Lung (tissue), 12 donors: ENCODE measurements around the gene PLEKHG4B. TPM values are rescaled to one million over a fixed set of nuclear protein-coding genes. Genes with fewer than 3 reads are reported as not detected.
A peak's percentile ranks its signal among the peaks of the same experiment; 100 is the strongest.
"Not testable (repeated sequence)": the region's sequence is repeated elsewhere in the genome, so short reads cannot be mapped to it uniquely, and the experiment has no call there.

ENCODE experiments used
- ATAC-seq: fragments of 200-7000 bp; cut with Tn5 transposase; one replicate; pipeline ENCODE4 v1.9.1; 2020; ENCODE audit warnings: moderate number of reproducible peaks; ENCODE audit not compliant: insufficient read depth, low FRiP score
- DNase-seq, 3 donors: peaks; one replicate each; pipeline ENCODE4 v3.0.0-alpha.2; 2013 to 2017
- H3K27ac ChIP-seq, 2 donors: one replicate each; pipeline ENCODE4 v1.5.1; 2013; ENCODE audit warnings: mild to moderate bottlenecking in 2 of 2, moderate library complexity in 2 of 2, control low read depth in 1 of 2, inconsistent platforms in 1 of 2, low read depth in 1 of 2, low read length in 1 of 2
- H3K27me3 ChIP-seq, 3 donors: one replicate each; pipeline ENCODE4 v1.5.1; 2013; ENCODE audit warnings: low read length in 2 of 3; ENCODE audit not compliant: control insufficient read depth in 3 of 3, insufficient read depth in 3 of 3
- H3K36me3 ChIP-seq, 4 donors: one replicate each; pipeline ENCODE4 v1.5.1; 2013; ENCODE audit warnings: low read length in 4 of 4, mild to moderate bottlenecking in 1 of 4, moderate library complexity in 1 of 4; ENCODE audit not compliant: control insufficient read depth in 4 of 4, insufficient read depth in 4 of 4
- H3K4me1 ChIP-seq, 5 donors: one replicate each; pipeline ENCODE4 v1.5.1; 2013; ENCODE audit warnings: low read length in 5 of 5, mild to moderate bottlenecking in 2 of 5, moderate library complexity in 1 of 5; ENCODE audit not compliant: control insufficient read depth in 5 of 5, insufficient read depth in 5 of 5
- H3K4me3 ChIP-seq: one replicate; pipeline ENCODE4 v1.5.1; 2013; ENCODE audit warnings: mild to moderate bottlenecking, control low read depth, moderate library complexity
- H3K9ac ChIP-seq, 2 donors: one replicate each; pipeline ENCODE4 v1.5.1; 2013; ENCODE audit warnings: low read length in 2 of 2, control low read depth in 1 of 2; ENCODE audit not compliant: insufficient read depth in 1 of 2
- H3K9me3 ChIP-seq, 4 donors: one replicate each; pipeline ENCODE4 v1.5.1; 2013; ENCODE audit warnings: low read length in 3 of 4, mild to moderate bottlenecking in 1 of 4, moderate library complexity in 1 of 4; ENCODE audit not compliant: control insufficient read depth in 4 of 4, insufficient read depth in 3 of 4
- CTCF ChIP-seq: IDR thresholded peaks from 2 replicates; pipeline ENCODE4 v1.5.1; 2012; ENCODE audit warnings: mild to moderate bottlenecking; ENCODE audit errors: control extremely low read depth, extremely low read depth
- WGBS, 2 donors: extraction: QIAGEN DNeasy Blood & Tissue Kit; methylation state at CpG; one replicate each; pipeline ENCODE4 v1.1.7; 2013; 5-methylcytosine and 5-hydroxymethylcytosine counted together
- polyA plus RNA-seq, 2 donors: library from polyadenylated mRNA; stranded (reverse); fragments of 200-250 nt; gene quantifications; one replicate each; pipeline ENCODE4 v1.2.1, GENCODE V29; 2013
- total RNA-seq, 2 donors: library from RNA; depleted of rRNA in 1 of 2; stranded (reverse); fragments of >200 nt in 1 of 2; gene quantifications; one replicate each; pipeline ENCODE4 v1.2.1, GENCODE V29; 2014 to 2021
- donor health status: control.
- donor health status: control.
- donor health status: Bipolar disorder and iron deficiency.
- donor health status: healthy.
- donor health status: DM: yes; HTN: yes; CAD: no.

The PLEKHG4B gene
- total and polyA plus RNA-seq, 4 donors, result 0.24 to 4.7 (median 3.0) TPM

- H3K27me3 ChIP-seq, result no peaks in the 10 kb centered on the region
These were observed 115.6 kb downstream of the PLEKHG4B start for GRCh38 chr5:207599-207998.

GRCh38 chr5:208449-209114 lies 116.6 kb downstream of the PLEKHG4B start:
- DNase-seq (no peak), ATAC-seq (no peak)
- Histone ChIP-seq H3K27me3 (no peaks in the 10 kb centered on the region), H3K4me1 (peaks cover 0 to 5% (median 0%) of the 10 kb centered on the region in 5 donors), H3K9ac (no peak overlapping the region), H3K36me3 (peaks cover 0 to 22% (median 6%) of the 10 kb centered on the region in 4 donors), H3K9me3 (no peaks in the 10 kb centered on the region), H3K27ac (no peak overlapping the region), H3K4me3 (no peak overlapping the region)
- 88 to 93% methylated on average over 15 of the region's 15 CpGs for WGBS, 2 donors
- no peak for TF ChIP-seq CTCF

More at GRCh38 chr5:207599-207998, 115.6 kb downstream of the PLEKHG4B start:
- Histone ChIP-seq H3K27ac (peak overlapping the region in 1 of 2 donors; percentile 74), H3K9ac (no peak overlapping the region), H3K4me1 (peaks cover 0 to 5% (median 0%) of the 10 kb centered on the region in 5 donors), H3K4me3 (no peak overlapping the region), H3K9me3 (no peaks in the 10 kb centered on the region), H3K36me3 (peaks cover 0 to 26% (median 6%) of the 10 kb centered on the region in 4 donors)
- 71 to 85% methylated on average over 14 of the region's 14 CpGs for WGBS, 2 donors
- DNase-seq (no peak), ATAC-seq (no peak)
- no peak for TF ChIP-seq CTCF

GRCh38 chr5:213803-214395 lies 121.9 kb downstream of the PLEKHG4B start:
- no peak for ATAC-seq
- H3K4me3 ChIP-seq, result no peak overlapping the region
- H3K27me3 ChIP-seq, result no peaks in the 10 kb centered on the region
- H3K4me1 ChIP-seq, result peaks cover 0 to 5% (median under 1%) of the 10 kb centered on the region in 5 donors
- no peak for TF ChIP-seq CTCF
- WGBS, 2 donors, result 93 to 94% methylated on average over 12 of the region's 12 CpGs
- H3K9me3 ChIP-seq, result no peaks in the 10 kb centered on the region
- DNase-seq, result no peak
- H3K36me3 ChIP-seq, result peaks cover 0 to 6% (median 2%) of the 10 kb centered on the region in 4 donors
- no peak overlapping the region for H3K9ac ChIP-seq
- H3K27ac ChIP-seq, result no peak overlapping the region

GRCh38 chr5:215256-215655 lies 123.3 kb downstream of the PLEKHG4B start:
- not testable (repeated sequence) for H3K9ac ChIP-seq, H3K4me3 ChIP-seq, DNase-seq, H3K9me3 ChIP-seq, ATAC-seq, H3K27me3 ChIP-seq, H3K36me3 ChIP-seq
- WGBS, 2 donors, result 88 to 100% methylated on average over 1 of the region's 2 CpGs
- peak overlapping the region in 1 of 2 donors; percentile 9 for H3K27ac ChIP-seq
- H3K4me1 ChIP-seq, result peaks cover 2 to 13% (median 5%) of the 10 kb centered on the region in 5 donors

GRCh38 chr5:216076-216475 lies 124.1 kb downstream of the PLEKHG4B start:
- not testable (repeated sequence) for H3K4me3 ChIP-seq, H3K27ac ChIP-seq, H3K36me3 ChIP-seq, ATAC-seq, H3K27me3 ChIP-seq, H3K9ac ChIP-seq, H3K9me3 ChIP-seq, DNase-seq
- peaks cover 0 to 15% (median 5%) of the 10 kb centered on the region in 5 donors for H3K4me1 ChIP-seq
- whole genome bisulfite sequencing, 2 donors, result 81 to 90% methylated on average over 9 of the region's 10 CpGs
